Parathyroid adenoma (tissue), 2 donors: Measurements from ENCODE around the gene CYBA.

Experiments used
- H2AFZ ChIP-seq: fragments of 300-600 bp; sonication (generic); one replicate; pipeline ENCODE4 v1.7.0; 2017; ENCODE audit warnings: antibody characterized with exemption, mild to moderate bottlenecking
- H3K27ac ChIP-seq: fragments of 300-600 bp; sonication (generic); one replicate; pipeline ENCODE4 v1.7.0; 2017
- H3K27me3 ChIP-seq: fragments of 300-600 bp; sonication (generic); one replicate; pipeline ENCODE4 v1.7.0; 2017; ENCODE audit warnings: low read length; ENCODE audit not compliant: control insufficient read depth, insufficient read depth
- H3K36me3 ChIP-seq: fragments of 300-600 bp; sonication (generic); one replicate; pipeline ENCODE4 v1.7.0; 2017; ENCODE audit warnings: low read length; ENCODE audit not compliant: control insufficient read depth, insufficient read depth
- H3K4me1 ChIP-seq: fragments of 300-600 bp; sonication (generic); one replicate; pipeline ENCODE4 v1.7.0; 2017; ENCODE audit warnings: control low read depth
- H3K4me2 ChIP-seq: fragments of 300-600 bp; sonication (generic); one replicate; pipeline ENCODE4 v1.7.0; 2017; ENCODE audit warnings: low read length
- H3K4me3 ChIP-seq: fragments of 300-600 bp; sonication (generic); one replicate; pipeline ENCODE4 v1.7.0; 2017; ENCODE audit warnings: low read depth, low read length
- H3K79me2 ChIP-seq: fragments of 300-600 bp; sonication (generic); one replicate; pipeline ENCODE4 v1.7.0; 2017; ENCODE audit warnings: control low read depth
- H3K9ac ChIP-seq: fragments of 300-600 bp; sonication (generic); one replicate; pipeline ENCODE4 v1.7.0; 2017; ENCODE audit warnings: mild to moderate bottlenecking
- H3K9me3 ChIP-seq: fragments of 300-600 bp; sonication (generic); one replicate; pipeline ENCODE4 v1.7.0; 2017; ENCODE audit warnings: low read length; ENCODE audit not compliant: control insufficient read depth
- TF ChIP-seq, protein P1 (sequence below): fragments of 300-600 bp; sonication (generic); IDR thresholded peaks from one replicate; pipeline ENCODE4 v1.7.0; 2017; ENCODE audit warnings: antibody characterized with exemption, mild to moderate bottlenecking
- donor health status: primary hyperparathyroidism.

Gene CYBA

DNA sequence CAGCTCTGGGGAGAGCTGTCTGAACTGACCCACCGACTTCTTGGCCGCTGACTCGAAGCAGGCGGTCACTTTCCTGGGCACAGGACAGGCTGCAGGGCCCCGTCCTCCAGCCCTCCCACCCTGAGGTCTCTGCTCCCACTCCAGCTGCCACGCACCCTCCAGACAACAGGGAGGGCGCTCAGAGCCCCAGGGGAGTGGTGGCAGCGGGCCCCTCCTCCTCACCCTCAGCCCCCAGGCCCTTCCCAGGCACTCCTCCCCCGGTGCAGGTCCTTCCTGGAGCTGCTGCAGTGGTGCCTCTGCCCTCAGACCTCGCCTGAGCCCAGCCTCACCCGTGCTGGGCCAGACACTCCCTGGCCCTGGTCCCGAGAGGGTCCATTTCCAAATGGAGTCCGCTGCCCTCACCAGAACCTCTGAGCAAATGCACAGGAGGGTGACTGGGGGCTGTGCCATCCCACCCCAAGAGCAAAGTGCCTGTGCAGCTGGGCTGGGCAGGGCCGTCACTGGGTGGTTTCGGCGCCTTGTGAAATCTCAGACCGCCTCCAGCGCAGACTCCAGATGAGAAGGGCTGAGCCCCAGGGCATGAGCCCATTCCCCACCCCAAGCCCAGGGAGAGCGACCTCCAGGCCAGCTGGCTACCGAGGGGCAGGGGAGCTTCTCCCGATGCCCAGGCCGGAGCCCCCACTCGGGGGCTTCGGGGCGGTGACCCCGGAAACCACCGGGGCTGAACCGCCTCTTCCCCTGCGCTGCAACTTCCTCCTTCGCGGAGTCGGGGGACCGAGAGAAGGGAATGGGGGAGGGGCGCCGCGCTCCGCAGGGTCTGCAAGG is 717 bp downstream of the CYBA start:
- Histone ChIP-seq H3K36me3 (no peaks in the 10 kb centered on the region), H3K9ac (no peak overlapping the region), H3K27ac (no peak overlapping the region), H3K4me1 (peaks cover 6% of the 10 kb centered on the region), H3K9me3 (no peaks in the 10 kb centered on the region), H2AFZ (no peak overlapping the region), H3K79me2 (no peaks in the 10 kb centered on the region), H3K4me3 (peak overlapping the region; percentile 51), H3K4me2 (peak overlapping the region; percentile 34), H3K27me3 (no peaks in the 10 kb centered on the region)
- TF ChIP-seq, protein P1, sequence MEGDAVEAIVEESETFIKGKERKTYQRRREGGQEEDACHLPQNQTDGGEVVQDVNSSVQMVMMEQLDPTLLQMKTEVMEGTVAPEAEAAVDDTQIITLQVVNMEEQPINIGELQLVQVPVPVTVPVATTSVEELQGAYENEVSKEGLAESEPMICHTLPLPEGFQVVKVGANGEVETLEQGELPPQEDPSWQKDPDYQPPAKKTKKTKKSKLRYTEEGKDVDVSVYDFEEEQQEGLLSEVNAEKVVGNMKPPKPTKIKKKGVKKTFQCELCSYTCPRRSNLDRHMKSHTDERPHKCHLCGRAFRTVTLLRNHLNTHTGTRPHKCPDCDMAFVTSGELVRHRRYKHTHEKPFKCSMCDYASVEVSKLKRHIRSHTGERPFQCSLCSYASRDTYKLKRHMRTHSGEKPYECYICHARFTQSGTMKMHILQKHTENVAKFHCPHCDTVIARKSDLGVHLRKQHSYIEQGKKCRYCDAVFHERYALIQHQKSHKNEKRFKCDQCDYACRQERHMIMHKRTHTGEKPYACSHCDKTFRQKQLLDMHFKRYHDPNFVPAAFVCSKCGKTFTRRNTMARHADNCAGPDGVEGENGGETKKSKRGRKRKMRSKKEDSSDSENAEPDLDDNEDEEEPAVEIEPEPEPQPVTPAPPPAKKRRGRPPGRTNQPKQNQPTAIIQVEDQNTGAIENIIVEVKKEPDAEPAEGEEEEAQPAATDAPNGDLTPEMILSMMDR: no peak

DNA sequence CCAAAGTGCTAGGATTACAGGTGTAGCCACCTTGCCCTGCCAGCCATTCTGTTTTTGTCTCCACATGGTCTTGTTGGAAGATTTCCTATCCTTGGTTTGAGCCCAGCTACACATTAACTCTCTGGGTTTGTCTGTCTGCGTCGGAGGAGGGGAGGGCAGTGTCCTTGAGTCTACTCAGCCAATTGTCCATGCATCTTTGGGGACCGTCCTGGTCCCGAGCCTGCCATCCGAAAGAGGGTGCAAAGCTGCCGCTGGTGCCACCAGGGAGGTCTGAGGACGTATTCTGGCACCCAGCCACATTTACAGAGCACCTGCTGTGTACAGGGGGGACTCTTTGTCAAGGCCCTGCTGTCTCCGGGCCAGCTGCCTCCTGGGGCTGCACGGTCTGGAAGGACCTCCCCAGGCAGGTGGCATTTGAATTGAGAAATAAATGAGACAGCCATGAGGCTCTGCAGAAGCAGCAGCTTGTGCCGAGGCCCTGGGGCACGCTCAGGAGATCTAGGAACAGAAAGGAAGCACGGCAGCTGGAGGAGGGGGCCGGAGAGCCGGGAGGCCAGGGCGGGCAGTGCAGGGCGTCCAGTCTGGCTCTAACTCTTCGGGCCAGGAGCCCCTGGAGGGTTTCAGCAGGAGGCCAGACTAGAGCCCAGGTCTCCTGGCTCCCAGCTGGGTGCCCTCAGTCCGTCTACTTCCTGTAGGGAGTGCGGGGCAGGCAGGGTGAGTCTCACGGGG is 1.5 kb downstream of the CYBA start:
- Histone ChIP-seq H3K9ac (no peak overlapping the region), H3K27me3 (no peaks in the 10 kb centered on the region), H3K4me2 (no peak overlapping the region), H3K27ac (no peak overlapping the region), H3K4me1 (peaks cover 6% of the 10 kb centered on the region), H2AFZ (no peak overlapping the region), H3K4me3 (no peak overlapping the region), H3K36me3 (no peaks in the 10 kb centered on the region), H3K9me3 (no peaks in the 10 kb centered on the region), H3K79me2 (no peaks in the 10 kb centered on the region)
- TF ChIP-seq, protein P1: no peak

DNA sequence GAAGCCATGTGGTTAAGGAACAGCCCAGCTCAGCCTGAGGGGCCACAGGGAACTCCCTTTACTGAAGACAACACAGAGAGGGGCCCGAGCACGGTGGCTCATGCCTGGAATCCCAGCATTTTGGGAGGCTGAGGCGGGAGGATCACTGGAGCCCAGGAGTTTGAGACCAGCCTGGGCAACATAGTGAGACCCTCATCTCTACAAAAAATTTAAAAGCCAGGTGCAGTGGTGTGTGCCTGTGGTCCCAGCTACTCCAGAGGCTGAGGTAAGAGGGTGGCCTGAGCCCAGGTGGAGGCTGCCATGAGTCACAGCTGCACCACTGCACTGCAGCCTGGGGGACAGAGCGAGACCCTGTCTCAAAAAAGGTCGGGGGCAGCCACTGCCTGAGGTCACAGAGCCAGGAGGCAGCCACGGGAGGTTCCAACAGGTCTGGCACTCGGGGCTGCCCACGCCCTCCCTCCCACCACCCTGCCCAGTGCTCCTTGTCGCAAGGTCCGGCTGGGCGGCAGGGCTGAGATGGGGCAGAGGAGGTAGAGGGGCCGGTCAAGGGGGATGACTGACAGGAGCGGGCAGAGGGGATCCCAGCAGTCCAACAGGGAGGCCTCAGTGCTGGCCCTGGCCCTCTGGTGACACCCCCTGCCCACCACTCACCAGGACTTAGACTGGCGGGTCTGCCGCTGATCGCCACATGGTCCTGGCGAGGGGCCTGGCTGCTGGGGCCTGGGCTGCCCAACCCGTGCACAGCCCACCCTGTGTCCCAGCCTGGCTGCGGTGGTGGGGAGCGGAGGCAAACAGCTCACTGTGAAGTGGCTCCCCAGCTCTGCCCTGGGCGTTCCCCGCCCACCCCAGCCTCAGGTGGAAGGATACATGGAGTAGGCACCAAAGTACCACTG is 3.4 kb downstream of the CYBA start:
- Histone ChIP-seq H3K9ac (no peak overlapping the region), H3K27me3 (no peaks in the 10 kb centered on the region), H3K27ac (no peak overlapping the region), H2AFZ (no peak overlapping the region), H3K9me3 (no peaks in the 10 kb centered on the region), H3K4me2 (no peak overlapping the region), H3K79me2 (no peaks in the 10 kb centered on the region), H3K36me3 (no peaks in the 10 kb centered on the region), H3K4me1 (peaks cover 6% of the 10 kb centered on the region), H3K4me3 (no peak overlapping the region)
- TF ChIP-seq, protein P1: no peak

DNA sequence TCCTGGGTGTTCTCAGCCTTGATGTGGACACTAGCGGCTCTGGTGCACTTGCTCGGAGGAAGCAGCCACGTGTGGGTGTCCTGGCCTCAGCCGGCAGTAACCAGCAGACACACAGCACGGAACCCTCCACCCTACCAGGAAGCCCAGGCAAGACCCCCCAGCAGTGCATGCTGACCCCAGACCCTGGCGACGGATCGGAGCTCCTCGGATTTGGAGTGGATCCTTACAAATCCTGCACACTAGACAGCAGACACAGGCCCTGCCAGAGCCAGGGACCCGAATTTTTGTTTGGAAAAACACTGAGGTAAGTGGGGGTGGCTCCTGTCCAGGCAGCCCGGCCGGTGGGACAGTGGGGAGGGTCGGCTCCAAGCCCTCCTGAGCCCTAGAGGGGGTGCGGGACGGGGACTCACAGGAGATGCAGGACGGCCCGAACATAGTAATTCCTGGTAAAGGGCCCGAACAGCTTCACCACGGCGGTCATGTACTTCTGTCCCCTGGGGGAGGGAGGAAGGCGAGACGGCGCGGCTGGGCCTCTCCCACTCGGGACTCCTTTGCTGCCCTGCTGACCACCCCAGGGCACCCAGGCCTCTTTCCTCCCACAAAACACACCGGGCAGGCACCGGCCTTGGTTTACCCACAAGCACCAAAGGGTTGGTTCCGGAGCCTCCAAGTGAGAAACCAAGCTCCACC is 4.4 kb downstream of the CYBA start:
- Histone ChIP-seq H3K4me1 (peaks cover 4% of the 10 kb centered on the region), H3K27me3 (no peaks in the 10 kb centered on the region), H3K27ac (no peak overlapping the region), H3K4me3 (no peak overlapping the region), H3K36me3 (no peaks in the 10 kb centered on the region), H3K9me3 (no peaks in the 10 kb centered on the region), H2AFZ (no peak overlapping the region), H3K79me2 (no peaks in the 10 kb centered on the region), H3K9ac (no peak overlapping the region), H3K4me2 (no peak overlapping the region)
- TF ChIP-seq, protein P1: no peak
